Fibroblast of the aortic adventitia (primary cell): ENCODE results near the gene MTFR1L. TPM values are rescaled to one million over a fixed set of nuclear protein-coding genes. Genes with fewer than 3 reads are reported as not detected.

ENCODE experiments used
- DNase-seq: peaks from one replicate; pipeline ENCODE4 v3.0.0-alpha.2; 2010; ENCODE audit warnings: low read depth
- H3K4me3 ChIP-seq: 2 replicates; pipeline ENCODE4 v1.5.1; 2011; ENCODE audit warnings: low read depth, mild to moderate bottlenecking, control low read depth, low read length, moderate library complexity
- total RNA-seq: library from RNA; depleted of rRNA; stranded (reverse); fragments of >200 nt; gene quantifications from 2 replicates; pipeline ENCODE4 v1.2.3, GENCODE V29; 2012; ENCODE audit warnings: low replicate concordance
- TF ChIP-seq, protein P1 (sequence below): IDR thresholded peaks from 2 replicates; pipeline ENCODE4 v1.5.1; 2011; ENCODE audit warnings: mild to moderate bottlenecking, low read length, control low read depth, inconsistent platforms; ENCODE audit not compliant: insufficient read depth

The MTFR1L gene
- total RNA-seq, 1 donor: 44.6 TPM

DNA sequence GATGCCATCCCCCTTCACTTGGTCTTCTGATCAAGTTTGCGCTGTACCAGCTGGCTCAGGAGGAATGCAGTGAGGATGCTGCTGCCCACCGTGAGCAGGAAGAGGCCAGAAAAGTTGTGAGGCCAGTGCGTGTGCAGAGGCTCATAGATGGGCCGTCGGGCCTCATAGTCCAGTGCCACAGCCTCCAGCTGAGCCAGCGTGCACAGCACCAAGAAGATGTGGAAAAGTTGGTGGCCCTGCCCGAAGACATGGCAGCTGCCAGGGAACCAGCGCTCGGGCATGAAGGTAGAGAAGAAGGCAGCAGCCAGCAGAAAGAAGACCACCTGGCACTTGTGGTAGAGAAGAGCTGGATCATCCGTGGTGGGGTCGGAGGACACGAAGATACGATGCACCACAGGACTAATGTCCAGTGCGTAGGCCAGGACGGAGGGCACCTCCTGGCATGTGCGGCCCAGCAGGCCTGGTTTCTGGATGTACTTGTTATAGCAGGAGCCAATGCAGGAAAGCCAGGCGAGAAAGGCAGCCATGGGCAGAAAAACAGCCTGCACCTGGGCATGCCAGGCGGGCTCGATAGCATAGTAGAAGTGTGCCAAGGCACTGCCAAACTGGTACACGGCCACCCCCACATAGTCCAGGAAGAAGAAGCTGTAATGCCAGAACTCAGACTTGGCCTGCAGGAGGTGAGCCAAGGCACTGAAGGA is 43.2 kb downstream of the MTFR1L start:
- DNase-seq: no peak
- TF ChIP-seq, protein P1, sequence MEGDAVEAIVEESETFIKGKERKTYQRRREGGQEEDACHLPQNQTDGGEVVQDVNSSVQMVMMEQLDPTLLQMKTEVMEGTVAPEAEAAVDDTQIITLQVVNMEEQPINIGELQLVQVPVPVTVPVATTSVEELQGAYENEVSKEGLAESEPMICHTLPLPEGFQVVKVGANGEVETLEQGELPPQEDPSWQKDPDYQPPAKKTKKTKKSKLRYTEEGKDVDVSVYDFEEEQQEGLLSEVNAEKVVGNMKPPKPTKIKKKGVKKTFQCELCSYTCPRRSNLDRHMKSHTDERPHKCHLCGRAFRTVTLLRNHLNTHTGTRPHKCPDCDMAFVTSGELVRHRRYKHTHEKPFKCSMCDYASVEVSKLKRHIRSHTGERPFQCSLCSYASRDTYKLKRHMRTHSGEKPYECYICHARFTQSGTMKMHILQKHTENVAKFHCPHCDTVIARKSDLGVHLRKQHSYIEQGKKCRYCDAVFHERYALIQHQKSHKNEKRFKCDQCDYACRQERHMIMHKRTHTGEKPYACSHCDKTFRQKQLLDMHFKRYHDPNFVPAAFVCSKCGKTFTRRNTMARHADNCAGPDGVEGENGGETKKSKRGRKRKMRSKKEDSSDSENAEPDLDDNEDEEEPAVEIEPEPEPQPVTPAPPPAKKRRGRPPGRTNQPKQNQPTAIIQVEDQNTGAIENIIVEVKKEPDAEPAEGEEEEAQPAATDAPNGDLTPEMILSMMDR: no peak
- no peak overlapping the region for H3K4me3 ChIP-seq

DNA sequence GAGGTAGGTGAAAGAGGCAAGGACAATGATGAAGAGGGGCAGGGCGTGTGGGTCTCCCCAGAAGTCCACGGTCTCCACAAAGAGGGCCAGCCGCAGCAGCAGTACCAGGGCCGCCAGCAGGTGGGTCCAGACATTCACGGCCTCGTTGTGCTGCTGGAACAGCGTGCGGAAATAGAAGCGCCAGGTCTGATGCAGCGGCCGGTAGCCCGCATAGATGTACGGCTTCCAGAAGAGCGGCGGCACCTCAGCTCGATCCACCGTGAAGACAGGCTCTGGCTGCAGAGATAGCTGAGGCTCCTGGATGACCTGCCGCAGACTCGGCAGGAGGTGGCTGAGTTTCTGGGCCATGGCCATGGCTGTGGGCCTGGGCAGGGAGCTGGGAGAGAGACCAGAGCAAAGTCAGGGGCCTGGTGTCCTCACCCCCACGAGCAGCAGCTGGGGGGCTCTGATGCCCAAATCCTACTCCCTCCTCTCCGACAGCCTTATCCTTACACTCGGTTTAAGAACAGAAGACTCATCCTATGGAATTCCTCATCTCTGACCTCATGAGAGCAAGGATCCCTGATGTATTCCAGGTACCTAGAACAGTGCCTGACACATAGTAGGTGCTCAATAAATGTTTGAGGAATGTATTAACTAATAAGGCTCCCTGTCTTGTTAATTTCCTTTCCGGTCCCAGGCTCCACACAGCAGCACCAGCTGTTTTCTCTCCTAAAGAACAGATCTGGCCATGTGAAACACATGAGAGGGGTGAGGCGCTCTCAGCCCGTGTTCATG is 43.9 kb downstream of the MTFR1L start:
- TF ChIP-seq, protein P1: no peak
- DNase-seq: no peak
- H3K4me3 ChIP-seq: no peak overlapping the region

DNA sequence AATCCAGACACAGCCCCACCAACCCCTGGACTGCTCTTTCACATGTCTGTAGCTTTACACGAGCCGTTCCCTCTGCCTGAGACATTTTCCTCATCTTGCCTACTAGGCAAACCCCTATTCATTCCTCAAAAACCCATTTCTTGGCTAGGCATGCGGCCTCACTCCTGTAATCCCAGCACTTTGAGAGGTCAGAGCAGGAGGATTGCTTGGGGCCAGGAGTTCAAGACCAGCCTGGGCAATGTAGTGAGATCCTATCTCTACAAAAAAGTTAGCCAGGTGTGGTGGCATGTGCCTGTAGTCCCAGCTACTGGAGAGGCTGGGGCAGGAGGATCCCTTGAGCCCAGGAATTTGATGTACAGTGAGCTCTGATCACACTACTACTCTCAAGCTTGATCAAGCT is 44.7 kb downstream of the MTFR1L start:
- no peak for DNase-seq
- no peak overlapping the region for H3K4me3 ChIP-seq
- TF ChIP-seq, protein P1: no peak

DNA sequence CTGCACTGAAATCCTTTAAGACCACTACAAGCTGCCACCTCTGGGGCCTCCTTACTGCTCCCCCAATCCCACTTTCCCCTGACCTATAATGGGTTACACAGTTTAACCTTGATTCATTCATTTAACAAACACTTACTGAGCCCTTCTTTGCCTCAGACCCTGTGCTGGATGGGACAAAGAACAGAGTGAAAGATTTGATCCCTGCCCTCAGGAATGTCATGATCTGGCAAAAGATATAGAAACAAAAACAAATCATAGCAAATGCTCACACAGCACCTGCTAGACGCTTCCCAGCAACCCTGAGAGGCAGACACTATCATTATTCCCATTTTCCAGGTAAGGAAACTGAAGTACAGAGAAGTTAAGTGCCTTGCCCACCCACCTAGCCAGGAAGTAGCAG is 46.5 kb downstream of the MTFR1L start:
- DNase-seq: no peak
- no peak overlapping the region for H3K4me3 ChIP-seq
- TF ChIP-seq, protein P1: no peak

DNA sequence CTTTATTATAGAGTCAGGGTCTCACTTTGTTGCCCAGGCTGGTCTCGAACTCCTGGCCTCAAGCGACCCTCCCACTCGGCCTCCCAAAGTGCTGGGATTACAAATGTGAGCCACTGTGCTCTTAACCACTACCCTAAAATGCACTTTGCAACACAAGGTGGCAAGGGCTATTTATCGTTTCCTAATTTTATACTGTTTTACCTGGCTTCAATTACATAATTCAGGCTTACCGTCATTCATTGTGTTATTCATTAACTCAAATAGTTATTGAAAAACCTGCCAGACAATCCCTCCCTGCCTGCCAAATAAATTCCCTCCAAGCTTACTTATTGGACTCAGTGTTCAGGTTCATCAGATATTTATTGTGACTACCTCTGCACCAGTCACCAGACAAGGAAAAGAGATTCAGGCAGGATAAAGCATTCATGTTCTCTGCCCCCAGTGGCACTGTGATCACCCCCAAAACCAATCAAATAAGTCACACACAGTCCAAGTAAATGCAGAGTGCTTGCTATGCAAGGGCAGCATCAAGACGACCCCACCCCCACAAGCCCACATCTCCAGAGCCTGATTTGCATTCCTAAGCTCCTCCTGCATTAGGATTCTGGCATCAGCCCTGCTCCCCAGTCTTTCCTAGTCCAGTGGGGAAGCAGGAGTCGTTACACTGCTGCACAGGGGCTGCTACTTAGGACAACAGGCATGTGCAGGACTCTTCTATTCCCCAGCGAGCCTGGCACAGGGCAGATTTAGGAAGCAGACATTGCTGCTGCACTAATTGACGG is 47.6 kb downstream of the MTFR1L start:
- TF ChIP-seq, protein P1: no peak

DNA sequence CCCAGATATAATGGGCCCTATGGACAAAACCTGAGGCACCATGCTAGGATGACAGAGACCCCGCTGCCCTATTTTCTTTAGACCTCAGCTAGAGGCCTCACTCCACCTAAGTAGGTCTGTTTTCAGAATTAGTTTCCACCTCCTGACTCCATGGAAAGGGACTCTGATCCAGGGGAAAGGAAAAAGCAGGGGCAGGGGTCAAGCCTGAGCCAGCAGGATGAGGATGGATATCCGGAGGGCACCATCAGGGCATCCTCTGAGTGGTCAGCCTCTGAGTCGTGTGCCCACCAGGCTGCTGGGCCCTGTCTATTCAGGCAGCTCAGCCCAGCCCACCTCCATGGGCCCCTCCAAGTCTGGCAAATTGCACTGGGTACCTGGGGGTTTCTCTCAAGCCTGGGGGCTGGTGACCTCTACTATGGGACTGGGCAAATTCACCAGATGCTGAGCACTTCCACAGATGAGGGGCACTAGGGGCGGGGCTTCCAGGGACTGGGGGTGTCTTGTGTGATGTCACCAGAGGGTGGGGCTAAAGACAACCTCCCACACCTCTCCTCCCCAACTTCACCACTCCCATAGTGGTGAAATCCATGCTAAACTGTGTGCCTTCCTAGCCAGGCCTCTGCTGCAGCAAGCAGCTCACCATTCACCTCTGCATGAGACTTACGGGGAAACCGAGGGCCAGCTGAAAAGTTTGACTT is 50.3 kb downstream of the MTFR1L start:
- TF ChIP-seq, protein P1: no peak
- H3K4me3 ChIP-seq: no peak overlapping the region
- no peak for DNase-seq

More for the DNA sequence above, 47.6 kb downstream of the MTFR1L start:
- H3K4me3 ChIP-seq: no peak overlapping the region
- no peak for DNase-seq
